A549 (cell line): Measurements from ENCODE around the gene CACNA2D4.

Source experiments
- BCL3 ChIP-seq: fragments of >200 bp; sonication (Bioruptor Twin); formaldehyde crosslinking; IDR thresholded peaks from 3 replicates; pipeline ENCODE4 v1.6.1; 2016
- BHLHE40 ChIP-seq: IDR thresholded peaks from 2 replicates; pipeline ENCODE4 v1.6.1; 2012; ENCODE audit warnings: low read depth, low read length, inconsistent platforms
- CHD2 ChIP-seq: fragments of 150-350 bp; IDR thresholded peaks from 2 replicates; pipeline ENCODE4 v1.6.1; 2014; ENCODE audit warnings: low read length; ENCODE audit not compliant: partially characterized antibody
- CTCF ChIP-seq: fragments of >200 bp; sonication (Bioruptor Twin); formaldehyde crosslinking; IDR thresholded peaks from 3 replicates; pipeline ENCODE4 v1.5.1; 2016
- EP300 ChIP-seq, 2 experiments: fragments of >200 bp; sonication (Bioruptor Twin); formaldehyde crosslinking; IDR thresholded peaks; 2 replicates in 1 of 2; 3 replicates in 1 of 2; pipeline ENCODE4 v1.6.1; 2016 to 2017
- FOSL2 ChIP-seq, 2 experiments: fragments of 450-650 bp in 1 of 2; fragments of >200 bp in 1 of 2; sonication (Bioruptor Twin) in 1 of 2; formaldehyde crosslinking; IDR thresholded peaks; 2 replicates each; pipeline versions ENCODE4 v1.5.0 to v1.6.1; 2016 to 2020; ENCODE audit warnings: mild to moderate bottlenecking in 1 of 2, moderate library complexity in 1 of 2
- JUNB ChIP-seq: fragments of >200 bp; sonication (Bioruptor Twin); formaldehyde crosslinking; IDR thresholded peaks from 2 replicates; pipeline ENCODE4 v1.6.1; 2016
- PHF8 ChIP-seq: fragments of 200-600 bp; sonication (generic); IDR thresholded peaks from 2 replicates; pipeline ENCODE4 v1.6.1; 2016; ENCODE audit warnings: low read depth, mild to moderate bottlenecking, antibody characterized with exemption, moderate library complexity, borderline replicate concordance
- POLR2A ChIP-seq: IDR thresholded peaks from 2 replicates; pipeline ENCODE4 v1.6.1; 2012; ENCODE audit warnings: mild to moderate bottlenecking, low read length
- USF2 ChIP-seq: fragments of 450-650 bp; IDR thresholded peaks from 2 replicates; pipeline ENCODE4 v1.6.1; 2014; ENCODE audit warnings: antibody characterized with exemption
- ZNF302 ChIP-seq: fragments of 250-450 bp; sonication (Bioruptor Pico); IDR thresholded peaks from 2 replicates; pipeline ENCODE4 v1.9.0; 2021; ENCODE audit warnings: inconsistent platforms, mild to moderate bottlenecking, moderate library complexity

GRCh38 chr12:1810201-1810930, 108.1 kb downstream of the CACNA2D4 start:
- TF ChIP-seq CTCF (no peak), POLR2A (no peak), BCL3 (no peak), JUNB (no peak), EP300 (IDR thresholded peaks at IDR 0.05) (no peak), FOSL2 (IDR thresholded peaks at IDR 0.05) (no peak), FOSL2 (CRISPR knock-in tag; IDR thresholded peaks at IDR 0.05) (no peak), CHD2 (no peak), BHLHE40 (no peak), ZNF302 (CRISPR knock-in tag) (no peak), PHF8 (no peak), USF2 (no peak)
